IMR-90 (cell line): ENCODE results near the gene RCAN2. TPM values are rescaled to one million over a fixed set of nuclear protein-coding genes. Genes with fewer than 3 reads are reported as not detected.

Experiments
- ATAC-seq: fragments of 200-7000 bp; cut with Tn5 transposase; 2 replicates; pipeline ENCODE4 v1.9.1; 2020; ENCODE audit warnings: low read depth, mild to moderate bottlenecking, moderate library complexity
- BruUV-seq: library from RNA; stranded (reverse); fragments of 400-500 nt; replicated peaks from 2 replicates; lab custom pipeline; 2021; lab: Mats Ljungman, UMichigan
- CTCF ChIA-PET: fragments of 300-600 bp; formaldehyde crosslinking; extraction: SDS; loops from one replicate; lab custom pipeline; 2021; ENCODE audit warnings: antibody characterized with exemption; lab: Yijun Ruan, JAX
- POLR2A ChIA-PET: fragments of 300-600 bp; sonication (Branson Sonifier 250); formaldehyde crosslinking; loops from one replicate; lab custom pipeline; 2022; ENCODE audit warnings: antibody characterized with exemption; ENCODE audit not compliant: unreplicated experiment; lab: Charles Lee
- DNase-seq: peaks from one replicate; pipeline ENCODE4 v3.0.0; 2013
- H2AFZ ChIP-seq: replicated peaks from 2 replicates; pipeline ENCODE3; 2013; ENCODE audit warnings: low read length, mild to moderate bottlenecking; ENCODE audit not compliant: poor library complexity
- H2AK5ac ChIP-seq: 2 replicates; pipeline ENCODE4 v1.6.1; 2013; ENCODE audit warnings: low read depth, low read length, inconsistent platforms
- H2AK9ac ChIP-seq: replicated peaks from 2 replicates; pipeline ENCODE3; 2013; ENCODE audit warnings: mild to moderate bottlenecking, low read depth, low read length, moderate library complexity; ENCODE audit not compliant: poor library complexity
- H2BK120ac ChIP-seq: 2 replicates; pipeline ENCODE4 v1.6.1; 2013; ENCODE audit warnings: low read depth, low read length, inconsistent platforms
- H2BK15ac ChIP-seq: 3 replicates; pipeline ENCODE4 v1.6.1; 2013; ENCODE audit warnings: low read depth, low read length, inconsistent platforms
- H2BK20ac ChIP-seq: 2 replicates; pipeline ENCODE4 v1.6.1; 2013; ENCODE audit warnings: low read depth, mild to moderate bottlenecking, inconsistent platforms, low read length, moderate library complexity
- H2BK5ac ChIP-seq: 2 replicates; pipeline ENCODE4 v1.6.1; 2013; ENCODE audit warnings: mild to moderate bottlenecking, low read depth, low read length, inconsistent platforms; ENCODE audit not compliant: poor library complexity, severe bottlenecking
- H3K14ac ChIP-seq: replicated peaks from 2 replicates; pipeline ENCODE4 v1.6.1; 2013; ENCODE audit warnings: low read depth, low read length, inconsistent platforms
- H3K18ac ChIP-seq: 2 replicates; pipeline ENCODE4 v1.6.1; 2013; ENCODE audit warnings: low read depth, low read length, control low read depth
- H3K23ac ChIP-seq: 2 replicates; pipeline ENCODE4 v1.6.1; 2013; ENCODE audit warnings: low read depth, low read length, inconsistent platforms
- H3K27ac ChIP-seq: 2 replicates; pipeline ENCODE4 v1.5.1; 2013; ENCODE audit warnings: mild to moderate bottlenecking, control low read depth, low read length; ENCODE audit not compliant: insufficient read depth
- H3K27me3 ChIP-seq: 2 replicates; pipeline ENCODE4 v1.6.1; 2013; ENCODE audit warnings: low read length; ENCODE audit not compliant: control insufficient read depth, insufficient read depth
- H3K36me3 ChIP-seq: 2 replicates; pipeline ENCODE4 v1.6.1; 2013; ENCODE audit warnings: low read length, mixed read lengths; ENCODE audit not compliant: control insufficient read depth, insufficient read depth
- H3K4ac ChIP-seq: 2 replicates; pipeline ENCODE4 v1.6.1; 2013; ENCODE audit warnings: low read depth, low read length, inconsistent platforms
- H3K4me1 ChIP-seq: 2 replicates; pipeline ENCODE4 v1.6.1; 2013; ENCODE audit warnings: low read length, mixed read lengths; ENCODE audit not compliant: control insufficient read depth, insufficient read depth
- H3K4me2 ChIP-seq: 2 replicates; pipeline ENCODE4 v1.6.1; 2013; ENCODE audit warnings: low read depth, mild to moderate bottlenecking, control low read depth, low read length, moderate library complexity
- H3K4me3 ChIP-seq: 2 replicates; pipeline ENCODE4 v1.5.1; 2013; ENCODE audit warnings: low read depth, mild to moderate bottlenecking, control low read depth, low read length, moderate library complexity; ENCODE audit not compliant: insufficient read depth
- H3K56ac ChIP-seq: 2 replicates; pipeline ENCODE4 v1.6.1; 2013; ENCODE audit warnings: low read length, inconsistent platforms; ENCODE audit not compliant: insufficient read depth; ENCODE audit errors: extremely low read depth
- H3K79me1 ChIP-seq, 2 experiments: 2 replicates each; pipeline ENCODE4 v1.6.1; 2013; ENCODE audit warnings: low read length in 2 of 2, inconsistent platforms in 1 of 2, low read depth in 1 of 2
- H3K9ac ChIP-seq: 2 replicates; pipeline ENCODE4 v1.6.1; 2013; ENCODE audit warnings: low read depth, low read length, control low read depth
- H3K9me1 ChIP-seq: 2 replicates; pipeline ENCODE4 v1.6.1; 2013; ENCODE audit warnings: low read length, inconsistent platforms; ENCODE audit not compliant: insufficient read depth
- H3K9me3 ChIP-seq: 2 replicates; pipeline ENCODE4 v1.6.1; 2013; ENCODE audit warnings: low read length; ENCODE audit not compliant: control insufficient read depth, insufficient read depth
- H4K20me1 ChIP-seq: 2 replicates; pipeline ENCODE4 v1.6.1; 2013; ENCODE audit warnings: low read length, inconsistent platforms; ENCODE audit not compliant: insufficient read depth
- H4K5ac ChIP-seq: 2 replicates; pipeline ENCODE4 v1.6.1; 2013; ENCODE audit warnings: mild to moderate bottlenecking, low read depth, low read length, control low read depth
- H4K8ac ChIP-seq, 2 experiments: 2 replicates each; pipeline ENCODE4 v1.6.1; 2013; ENCODE audit warnings: low read depth in 2 of 2, low read length in 2 of 2, control low read depth in 1 of 2, inconsistent platforms in 1 of 2
- H4K91ac ChIP-seq: 2 replicates; pipeline ENCODE4 v1.6.1; 2013; ENCODE audit warnings: low read depth, low read length, inconsistent platforms; ENCODE audit not compliant: insufficient read depth
- FOS ChIP-seq: fragments of 150-350 bp; IDR thresholded peaks from 2 replicates; pipeline ENCODE4 v1.6.1; 2016; ENCODE audit warnings: low read depth, low read length
- RAD21 ChIP-seq: IDR thresholded peaks from 2 replicates; pipeline ENCODE4 v1.6.1; 2012; ENCODE audit warnings: low read length, improper control_type of control experiment
- RFX5 ChIP-seq: IDR thresholded peaks from 2 replicates; pipeline ENCODE4 v1.8.0; 2012; ENCODE audit warnings: low read depth, mild to moderate bottlenecking, low read length, moderate library complexity
- WGBS, 2 experiments: methylation state at CpG; one replicate each; pipeline versions ENCODE4 v1.1.5 to v1.1.7; 2013; ENCODE audit warnings: missing lambda C conversion rate in 2 of 2; ENCODE audit not compliant: insufficient read length in 1 of 2; ENCODE audit errors: extremely low coverage in 2 of 2; 5-methylcytosine and 5-hydroxymethylcytosine counted together
- dilution Hi-C: fragments of 300-500 bp; cut with HindIII; formaldehyde crosslinking; loops from one replicate; pipeline ENCODE4 v1.14.3; 2018; ENCODE audit warnings: low sequenced_read_pairs; ENCODE audit not compliant: unreplicated experiment
- in situ Hi-C: fragments of 300-500 bp; cut with MboI; formaldehyde crosslinking; loops from 3 replicates; pipeline ENCODE4 v1.14.3; 2019; ENCODE audit warnings: low sequenced_read_pairs, inconsistent platforms, mixed read lengths
- intact Hi-C: fragments of 100-400 bp; cut with micrococcal nuclease; formaldehyde crosslinking; loops from 2 replicates; pipeline ENCODE4 v1.10.0; 2022
- polyA plus RNA-seq, 3 experiments: library from polyadenylated mRNA; depleted of rRNA; stranded (reverse); fragments of >200 nt; gene quantifications; 2 replicates each; pipeline ENCODE4 v1.2.3, GENCODE V29; 2012; ENCODE audit warnings: low replicate concordance in 1 of 3
- total RNA-seq: library from RNA; depleted of rRNA; stranded (reverse); fragments of >200 nt; gene quantifications from 2 replicates; pipeline ENCODE4 v1.2.3, GENCODE V29; 2012
- TF ChIP-seq, protein P1 (sequence below): fragments of 150-350 bp; IDR thresholded peaks from 2 replicates; pipeline ENCODE4 v1.6.1; 2017; ENCODE audit warnings: mild to moderate bottlenecking, antibody characterized with exemption, low read length, low read depth
- TF ChIP-seq, protein P2 (sequence below): fragments of 150-350 bp; IDR thresholded peaks from 2 replicates; pipeline ENCODE4 v1.6.1; 2016; ENCODE audit warnings: low read depth, mild to moderate bottlenecking, low read length, moderate library complexity, borderline replicate concordance

The RCAN2 gene
- total and polyA plus RNA-seq, 2 of the 4 experiments (the other 2 are of a cell fraction) = 1.3 to 1.8 TPM

DNA sequence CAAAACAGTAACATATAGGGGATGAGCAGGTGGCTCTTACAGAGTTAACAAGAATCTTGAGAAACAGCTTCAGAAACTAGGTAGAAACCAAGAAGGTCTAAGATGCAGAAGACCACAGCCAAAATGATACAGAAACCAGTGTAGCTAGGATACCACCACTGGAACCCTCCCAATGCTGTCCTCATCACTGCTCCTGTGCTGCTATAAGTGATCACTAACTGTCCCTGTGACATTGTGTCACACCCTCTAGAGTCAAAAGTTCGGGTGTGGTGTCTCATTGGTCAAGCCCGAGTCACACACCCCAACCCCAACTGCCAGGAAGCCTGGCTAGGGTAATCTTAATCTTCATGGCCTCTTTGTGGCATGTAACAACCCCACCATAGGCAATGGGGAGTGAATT lies 153.1 kb downstream of the RCAN2 start:
- Histone ChIP-seq H3K4me3 (no peak overlapping the region), H2AFZ (no peak overlapping the region), H2BK20ac (no peak overlapping the region), H4K91ac (no peak overlapping the region), H3K36me3 (no peaks in the 10 kb centered on the region), H3K4me2 (no peak overlapping the region), H3K18ac (no peak overlapping the region), H4K5ac (no peak overlapping the region), H2BK5ac (no peak overlapping the region), H2BK120ac (no peak overlapping the region), H2AK5ac (no peak overlapping the region), H3K4ac (no peak overlapping the region), H3K56ac (no peak overlapping the region), H3K23ac (no peak overlapping the region), H4K8ac (no peak overlapping the region), H2AK9ac (no peak overlapping the region), H2BK15ac (no peak overlapping the region), H3K79me1 (no peaks in the 10 kb centered on the region), H3K27ac (no peak overlapping the region), H3K4me1 (no peaks in the 10 kb centered on the region), H3K9me3 (no peaks in the 10 kb centered on the region), H4K20me1 (no peaks in the 10 kb centered on the region), H3K27me3 (no peaks in the 10 kb centered on the region), H3K9ac (no peak overlapping the region), H3K14ac (no peak overlapping the region), H3K9me1 (no peaks in the 10 kb centered on the region)
- ATAC-seq (no peak), DNase-seq (no peak)
- intact Hi-C loops = no loop called here
- TF ChIP-seq FOS = no peak
- no peak for TF ChIP-seq RAD21
- TF ChIP-seq, protein P1, sequence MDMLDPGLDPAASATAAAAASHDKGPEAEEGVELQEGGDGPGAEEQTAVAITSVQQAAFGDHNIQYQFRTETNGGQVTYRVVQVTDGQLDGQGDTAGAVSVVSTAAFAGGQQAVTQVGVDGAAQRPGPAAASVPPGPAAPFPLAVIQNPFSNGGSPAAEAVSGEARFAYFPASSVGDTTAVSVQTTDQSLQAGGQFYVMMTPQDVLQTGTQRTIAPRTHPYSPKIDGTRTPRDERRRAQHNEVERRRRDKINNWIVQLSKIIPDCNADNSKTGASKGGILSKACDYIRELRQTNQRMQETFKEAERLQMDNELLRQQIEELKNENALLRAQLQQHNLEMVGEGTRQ = no peak
- no peak for TF ChIP-seq RFX5
- TF ChIP-seq, protein P2, sequence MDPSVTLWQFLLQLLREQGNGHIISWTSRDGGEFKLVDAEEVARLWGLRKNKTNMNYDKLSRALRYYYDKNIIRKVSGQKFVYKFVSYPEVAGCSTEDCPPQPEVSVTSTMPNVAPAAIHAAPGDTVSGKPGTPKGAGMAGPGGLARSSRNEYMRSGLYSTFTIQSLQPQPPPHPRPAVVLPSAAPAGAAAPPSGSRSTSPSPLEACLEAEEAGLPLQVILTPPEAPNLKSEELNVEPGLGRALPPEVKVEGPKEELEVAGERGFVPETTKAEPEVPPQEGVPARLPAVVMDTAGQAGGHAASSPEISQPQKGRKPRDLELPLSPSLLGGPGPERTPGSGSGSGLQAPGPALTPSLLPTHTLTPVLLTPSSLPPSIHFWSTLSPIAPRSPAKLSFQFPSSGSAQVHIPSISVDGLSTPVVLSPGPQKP = no peak
- ChIA-PET CTCF (no interaction called here), POLR2A (no interaction called here)
- dilution Hi-C loops = no loop called here
- 40% methylated on average over 1 of the region's 2 CpGs; no CpG with 5 or more reads in 1 of the 2 experiments for WGBS, 2 experiments
- BruUV-seq = no TSS peak
- in situ Hi-C loops = no loop called here
